ENCODE data around the gene CRIP2. TPM values are rescaled to one million over a fixed set of nuclear protein-coding genes. Genes with fewer than 3 reads are reported as not detected.

The CRIP2 gene
- total RNA-seq, 6 experiments from 2014 or later = 11.2 to 50.0 (median 27.5) TPM

DNA sequence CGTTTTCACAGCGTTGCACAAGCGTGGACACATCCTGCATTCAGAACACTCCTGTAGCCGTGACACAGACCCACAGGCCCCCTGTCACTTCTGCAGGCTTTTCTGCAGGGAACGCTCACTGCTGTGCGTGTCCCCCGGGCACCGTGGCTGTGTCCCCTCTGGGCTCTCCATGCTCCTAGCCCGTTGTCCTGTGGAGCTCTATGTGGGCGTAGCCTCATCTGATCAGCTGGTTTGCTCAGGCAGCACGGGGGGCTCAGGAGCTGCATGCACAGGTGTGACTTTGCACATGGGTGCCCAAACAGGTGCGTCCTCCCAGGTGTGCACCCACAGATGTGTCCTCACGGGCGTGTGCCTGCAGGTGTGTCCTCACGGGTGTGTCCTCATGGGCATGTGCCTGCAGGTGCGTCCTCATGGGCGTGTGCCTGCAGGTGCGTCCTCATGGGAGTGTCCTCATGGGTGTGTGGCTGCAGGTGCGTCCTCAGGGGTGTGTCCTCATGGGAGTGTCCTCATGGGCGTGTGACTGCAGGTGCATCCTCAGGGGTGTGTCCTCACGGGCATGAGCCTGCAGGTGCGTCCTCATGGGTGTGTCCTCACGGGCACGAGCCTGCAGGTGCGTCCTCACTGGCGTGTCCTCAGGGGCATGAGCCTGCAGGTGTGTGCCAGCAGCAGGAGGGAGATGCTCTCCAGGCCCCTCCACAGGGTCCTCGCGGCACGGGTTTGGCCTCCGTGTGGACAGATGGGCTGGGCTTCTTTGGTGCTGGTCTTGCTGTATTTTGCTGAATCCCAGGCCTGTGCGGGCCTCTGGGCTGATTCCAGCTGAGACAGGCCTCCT, 37.5 kb upstream of the CRIP2 start:
- Histone ChIP-seq H3K27me3 (no peaks in the 10 kb centered on the region), H3K4me1 (peaks cover 0 to 18% (median 9%) of the 10 kb centered on the region in 4 donors), H3K36me3 (no peaks in the 10 kb centered on the region), H3K27ac (no peak overlapping the region), H3K4me3 (no peak overlapping the region), H3K9me3 (no peaks in the 10 kb centered on the region)
- 93% methylated on average over 9 of the region's 31 CpGs for WGBS (ENCODE audit: insufficient coverage, low coverage, low lambda C conversion rate, missing lambda C conversion rate)
- TF ChIP-seq, protein P1, sequence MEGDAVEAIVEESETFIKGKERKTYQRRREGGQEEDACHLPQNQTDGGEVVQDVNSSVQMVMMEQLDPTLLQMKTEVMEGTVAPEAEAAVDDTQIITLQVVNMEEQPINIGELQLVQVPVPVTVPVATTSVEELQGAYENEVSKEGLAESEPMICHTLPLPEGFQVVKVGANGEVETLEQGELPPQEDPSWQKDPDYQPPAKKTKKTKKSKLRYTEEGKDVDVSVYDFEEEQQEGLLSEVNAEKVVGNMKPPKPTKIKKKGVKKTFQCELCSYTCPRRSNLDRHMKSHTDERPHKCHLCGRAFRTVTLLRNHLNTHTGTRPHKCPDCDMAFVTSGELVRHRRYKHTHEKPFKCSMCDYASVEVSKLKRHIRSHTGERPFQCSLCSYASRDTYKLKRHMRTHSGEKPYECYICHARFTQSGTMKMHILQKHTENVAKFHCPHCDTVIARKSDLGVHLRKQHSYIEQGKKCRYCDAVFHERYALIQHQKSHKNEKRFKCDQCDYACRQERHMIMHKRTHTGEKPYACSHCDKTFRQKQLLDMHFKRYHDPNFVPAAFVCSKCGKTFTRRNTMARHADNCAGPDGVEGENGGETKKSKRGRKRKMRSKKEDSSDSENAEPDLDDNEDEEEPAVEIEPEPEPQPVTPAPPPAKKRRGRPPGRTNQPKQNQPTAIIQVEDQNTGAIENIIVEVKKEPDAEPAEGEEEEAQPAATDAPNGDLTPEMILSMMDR (IDR thresholded peaks at IDR 0.05) = no peak
- no peak for TF ChIP-seq POLR2A (IDR thresholded peaks at IDR 0.05)
- DNase-seq = peak in 1 of 3 donors; percentile 42
- no peak for ATAC-seq
- intact Hi-C loops (cut with DNase I) = no loop called here

DNA sequence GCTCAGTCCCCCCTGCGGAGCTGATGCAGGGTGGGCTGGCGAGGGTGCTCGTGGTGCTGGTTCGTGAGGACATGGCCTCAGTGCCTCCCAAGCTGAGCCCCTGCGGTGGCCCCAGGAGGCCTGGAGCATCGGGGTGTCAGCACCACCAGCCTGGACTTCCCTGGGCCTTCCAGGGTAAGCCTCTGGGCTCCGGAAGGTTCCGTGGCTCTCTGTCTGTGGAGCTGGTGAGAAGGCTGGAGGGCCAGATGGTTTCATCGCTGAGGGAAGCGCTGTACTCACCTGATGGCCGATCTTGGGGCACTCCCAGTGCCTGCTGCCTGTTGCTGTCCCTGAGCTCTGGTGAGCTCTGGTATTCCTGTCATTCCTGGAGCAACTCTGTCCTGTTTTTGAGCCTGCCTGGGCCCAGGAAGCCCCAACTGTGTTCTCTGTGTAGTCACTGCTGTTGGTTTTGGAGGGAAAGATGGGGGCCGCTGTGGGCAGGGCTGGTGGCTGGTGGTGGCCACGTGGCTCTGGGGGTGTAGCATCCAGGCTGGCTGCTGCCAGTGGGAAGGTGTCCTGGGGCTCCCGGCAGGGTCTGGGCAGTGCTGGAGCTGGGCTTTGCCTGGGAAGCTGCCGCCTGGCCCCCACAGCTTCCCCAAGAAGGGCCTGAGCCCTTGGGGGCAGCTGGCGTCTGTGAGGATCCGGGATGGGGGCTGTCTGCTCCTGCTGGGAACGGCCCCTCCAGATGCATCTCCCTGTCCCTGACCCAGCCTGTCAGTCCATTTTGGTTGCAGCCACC, 36.7 kb upstream of the CRIP2 start:
- H3K4me1 ChIP-seq = peaks cover 0 to 10% (median 5%) of the 10 kb centered on the region in 4 donors
- ATAC-seq = no peak
- TF ChIP-seq, protein P1 (IDR thresholded peaks at IDR 0.05) = no peak
- WGBS (ENCODE audit: insufficient coverage, low coverage, low lambda C conversion rate, missing lambda C conversion rate) = no CpG with 5 or more reads among the region's 18 CpGs
- no peak overlapping the region for H3K4me3 ChIP-seq
- no peak overlapping the region for H3K27ac ChIP-seq
- no peaks in the 10 kb centered on the region for H3K9me3 ChIP-seq
- H3K36me3 ChIP-seq = no peaks in the 10 kb centered on the region
- H3K27me3 ChIP-seq = no peaks in the 10 kb centered on the region
- intact Hi-C loops (cut with DNase I) = no loop called here
- no peak for DNase-seq

DNA sequence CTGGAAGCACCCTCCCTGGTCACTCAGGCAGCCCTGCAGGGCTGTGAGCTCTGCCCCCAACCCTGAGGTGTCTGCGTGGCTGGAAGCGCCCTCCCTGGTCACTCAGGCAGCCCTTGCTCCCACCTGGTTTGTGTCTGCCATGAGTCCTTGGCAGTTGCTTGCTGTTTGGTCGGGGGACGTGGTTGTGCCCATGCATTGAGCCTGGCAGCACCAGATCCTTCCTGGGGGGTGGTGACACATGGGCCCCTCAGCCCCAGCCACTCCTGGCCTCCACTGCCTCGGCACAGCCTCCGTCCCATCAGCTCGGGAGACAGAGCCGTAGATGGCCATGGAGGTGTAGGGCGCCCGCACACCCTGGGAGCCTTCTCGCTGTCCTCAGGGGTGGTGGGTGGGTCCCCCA, 35.4 kb upstream of the CRIP2 start:
- intact Hi-C loops (cut with DNase I) = no loop called here
- ATAC-seq (peak in 1 of 4 donors; percentile 19), DNase-seq (no peak)
- Histone ChIP-seq H3K4me3 (no peak overlapping the region), H3K4me1 (peaks cover 0 to 4% (median 0%) of the 10 kb centered on the region in 4 donors), H3K9me3 (no peaks in the 10 kb centered on the region), H3K36me3 (no peaks in the 10 kb centered on the region), H3K27me3 (no peaks in the 10 kb centered on the region), H3K27ac (no peak overlapping the region)
- TF ChIP-seq, protein P1 (IDR thresholded peaks at IDR 0.05) = no peak
- TF ChIP-seq POLR2A (IDR thresholded peaks at IDR 0.05) = no peak
- 89% methylated on average over 5 of the region's 11 CpGs for WGBS (ENCODE audit: insufficient coverage, low coverage, low lambda C conversion rate, missing lambda C conversion rate)

GRCh38 chr14:105439710-105440553, 34.7 kb upstream of the CRIP2 start:
- peak; percentile 50 to 65 (median 53) for DNase-seq

More at GRCh38 chr14:105439710-105440553, 34.7 kb upstream of the CRIP2 start:
- intact Hi-C loops (cut with DNase I) = no loop called here
- H3K27me3 ChIP-seq = no peaks in the 10 kb centered on the region
- WGBS (ENCODE audit: insufficient coverage, low coverage, low lambda C conversion rate, missing lambda C conversion rate) = 60% methylated on average over 3 of the region's 33 CpGs
- no peak overlapping the region for H3K27ac ChIP-seq
- H3K36me3 ChIP-seq = no peaks in the 10 kb centered on the region
- ATAC-seq = peak; percentile 25 to 75 (median 55)
- peaks cover 0 to 2% (median 0%) of the 10 kb centered on the region in 4 donors for H3K4me1 ChIP-seq
- TF ChIP-seq POLR2A (IDR thresholded peaks at IDR 0.05) = no peak
- TF ChIP-seq, protein P1 (IDR thresholded peaks at IDR 0.05) = peak in 3 of 4 donors; percentile 9 to 24 (median 21)
- H3K4me3 ChIP-seq = no peak overlapping the region
- H3K9me3 ChIP-seq = no peaks in the 10 kb centered on the region

Measured in right lobe of liver (tissue), 6 donors.